HepG2 (cell line): ENCODE measurements around the gene SCN4B. TPM values are rescaled to one million over a fixed set of nuclear protein-coding genes. Genes with fewer than 3 reads are reported as not detected.

Source experiments
- AGO1 ChIP-seq: fragments of 200-400 bp; formaldehyde crosslinking; IDR thresholded peaks from 2 replicates; pipeline ENCODE4 v1.6.1; 2017; ENCODE audit warnings: mild to moderate bottlenecking, low read depth, low read length, moderate library complexity; ENCODE audit not compliant: poor library complexity, severe bottlenecking
- ARNTL ChIP-seq: sonication (generic); formaldehyde crosslinking; IDR thresholded peaks from 2 replicates; pipeline ENCODE4 v1.4.0; 2020; ENCODE audit warnings: mild to moderate bottlenecking, missing genetic modification reagents
- BHLHE40 ChIP-seq: IDR thresholded peaks from 2 replicates; pipeline ENCODE4 v1.6.1; 2011; ENCODE audit warnings: low read length, improper control_type of control experiment
- FOXM1 ChIP-seq: sonication (generic); formaldehyde crosslinking; IDR thresholded peaks from 2 replicates; pipeline ENCODE4 v1.5.0; 2020; ENCODE audit warnings: missing genetic modification reagents
- HMGA1 ChIP-seq: sonication (generic); formaldehyde crosslinking; conservative IDR thresholded peaks from 2 replicates; pipeline ENCODE4 v1.4.0; 2020; ENCODE audit warnings: missing genetic modification reagents
- HNRNPH1 ChIP-seq: fragments of 200-400 bp; formaldehyde crosslinking; optimal IDR thresholded peaks from 2 replicates; pipeline ENCODE3; 2017; ENCODE audit warnings: mild to moderate bottlenecking, low read depth, low read length
- MAZ ChIP-seq, 2 experiments: sonication (generic) in 1 of 2; formaldehyde crosslinking in 1 of 2; IDR thresholded peaks; 2 replicates each; pipeline versions ENCODE4 v1.5.0 to v1.6.1; 2012 to 2020; ENCODE audit warnings: low read depth in 2 of 2, mild to moderate bottlenecking in 2 of 2, borderline replicate concordance in 1 of 2, improper control_type of control experiment in 1 of 2, low read length in 1 of 2, missing genetic modification reagents in 1 of 2, moderate library complexity in 1 of 2
- MTF1 ChIP-seq: sonication (generic); formaldehyde crosslinking; IDR thresholded peaks from 2 replicates; pipeline ENCODE4 v1.5.0; 2020; ENCODE audit warnings: missing genetic modification reagents
- NR0B2 ChIP-seq: sonication (generic); formaldehyde crosslinking; IDR thresholded peaks from 2 replicates; pipeline ENCODE4 v1.4.0; 2020; ENCODE audit warnings: mild to moderate bottlenecking, missing genetic modification reagents
- SKIL ChIP-seq: sonication (generic); formaldehyde crosslinking; IDR thresholded peaks from 2 replicates; pipeline ENCODE4 v1.8.0; 2022; ENCODE audit warnings: missing genetic modification reagents, mild to moderate bottlenecking, moderate library complexity, borderline replicate concordance
- SOX13 ChIP-seq, 3 experiments: fragments of 450-650 bp in 1 of 3; sonication (generic) in 1 of 3; formaldehyde crosslinking in 1 of 3; IDR thresholded peaks in 2 of 3; conservative IDR thresholded peaks in 1 of 3; 2 replicates each; pipeline versions ENCODE4 v1.5.0 to v1.6.1; 2016 to 2020; ENCODE audit warnings: antibody characterized with exemption in 1 of 3, mild to moderate bottlenecking in 1 of 3, missing compliant biosample characterization in 1 of 3, missing genetic modification reagents in 1 of 3, moderate library complexity in 1 of 3
- ZBTB33 ChIP-seq: sonication (generic); formaldehyde crosslinking; IDR thresholded peaks from 2 replicates; pipeline ENCODE4 v1.4.0; 2020; ENCODE audit warnings: missing genetic modification reagents
- ZNF138 ChIP-seq: sonication (generic); formaldehyde crosslinking; IDR thresholded peaks from 2 replicates; pipeline ENCODE4 v1.5.0; 2020; ENCODE audit warnings: mild to moderate bottlenecking, low read depth, missing genetic modification reagents
- ZNF142 ChIP-seq: sonication (generic); formaldehyde crosslinking; IDR thresholded peaks from 2 replicates; pipeline ENCODE4 v1.4.0; 2020; ENCODE audit warnings: missing genetic modification reagents
- ZNF382 ChIP-seq: sonication (generic); formaldehyde crosslinking; IDR thresholded peaks from 2 replicates; pipeline ENCODE4 v1.5.0; 2020; ENCODE audit warnings: missing genetic modification reagents, mild to moderate bottlenecking, borderline replicate concordance
- ZNF383 ChIP-seq: sonication (generic); formaldehyde crosslinking; IDR thresholded peaks from 2 replicates; pipeline ENCODE4 v1.4.0; 2020; ENCODE audit warnings: missing genetic modification reagents, mild to moderate bottlenecking, borderline replicate concordance
- polyA plus RNA-seq, 8 experiments: library from polyadenylated mRNA; depleted of rRNA in 3 of 8; stranded (reverse) in 7 of 8; unstranded in 1 of 8; fragments of >200 nt; fragmentation: Illumina TruSeq in 4 of 8; extraction: Trizol in 4 of 8; gene quantifications; 2 replicates each; pipeline versions ENCODE4 v1.2.1 to v1.2.3, GENCODE V29; 2011 to 2016; ENCODE audit warnings: low read depth in 4 of 8, missing spikeins in 1 of 8, mixed read lengths in 1 of 8; ENCODE audit not compliant: insufficient read depth in 1 of 8
- total RNA-seq, 5 experiments: library from RNA; depleted of rRNA; stranded (reverse); fragments of >200 nt; fragmentation: Illumina TruSeq; extraction: Trizol; gene quantifications; 2 replicates each; pipeline ENCODE4 v1.2.3, GENCODE V29; 2016; ENCODE audit warnings: low read depth in 1 of 5

SCN4B gene
- total and polyA plus RNA-seq, 2 of the 13 experiments (the other 11 are each of a cell fraction or from before 2014, with no cell fraction given) = 0.04 to 0.29 TPM

- TF ChIP-seq ZNF142 (CRISPR knock-in tag) (no peak), AGO1 (no peak), ARNTL (CRISPR knock-in tag) (peak; percentile 56; the same call in 1 of the 2 replicates), ZNF138 (no peak), NR0B2 (CRISPR knock-in tag) (no peak), ZNF382 (CRISPR knock-in tag) (no peak), FOXM1 (CRISPR knock-in tag) (no peak), HMGA1 (CRISPR knock-in tag) (no peak), ZBTB33 (CRISPR knock-in tag) (no peak), SKIL (CRISPR knock-in tag) (peak; percentile 85), MTF1 (CRISPR knock-in tag) (no peak), ZNF383 (CRISPR knock-in tag) (no peak), SOX13 (IDR thresholded peaks at IDR 0.05) (peak; percentile 68; the same call in 1 of the 2 replicates), SOX13 (CRISPR knock-in tag; conservative IDR thresholded peaks at IDR 0.05 in 1 of 2, IDR thresholded peaks at IDR 0.05 in 1 of 2) (peak in 1 of 2 experiments; percentile 93; a peak in 2 of 4 replicates), BHLHE40 (no peak), HNRNPH1 (no peak), MAZ (IDR thresholded peaks at IDR 0.05; ENCODE audit: borderline replicate concordance, low read depth, low read length) (no peak), MAZ (CRISPR knock-in tag; IDR thresholded peaks at IDR 0.05; ENCODE audit: low read depth) (no peak)
Observed at GRCh38 chr11:118092907-118093571, 59.6 kb downstream of the SCN4B start (continued).
